ENCODE results near the gene HELZ2. TPM values are rescaled to one million over a fixed set of nuclear protein-coding genes. Genes with fewer than 3 reads are reported as not detected.

Gene HELZ2
- total RNA-seq, 1 donor from 2014 or later = 48.8 TPM

GRCh38 chr20:63570281-63571086 is 3.6 kb downstream of the HELZ2 start:
- no peak overlapping the region for H3K4me3 ChIP-seq (ENCODE audit: low read depth, low read length)
- DNase-seq (ENCODE audit: low read depth) = no peak
- no peak for TF ChIP-seq CTCF (conservative IDR thresholded peaks at IDR 0.05; ENCODE audit: low read depth, low read length)

- no peak overlapping the region for H3K4me3 ChIP-seq (ENCODE audit: low read depth, low read length)
- no peak for TF ChIP-seq CTCF (conservative IDR thresholded peaks at IDR 0.05; ENCODE audit: low read depth, low read length)
- no peak for DNase-seq (ENCODE audit: low read depth)
Measured at GRCh38 chr20:63568986-63569949, 4.8 kb downstream of the HELZ2 start.

GRCh38 chr20:63568170-63568981 is 5.7 kb downstream of the HELZ2 start:
- no peak for TF ChIP-seq CTCF (conservative IDR thresholded peaks at IDR 0.05; ENCODE audit: low read depth, low read length)
- no peak overlapping the region for H3K4me3 ChIP-seq (ENCODE audit: low read depth, low read length)
- no peak for DNase-seq (ENCODE audit: low read depth)

- no peak for TF ChIP-seq CTCF (conservative IDR thresholded peaks at IDR 0.05; ENCODE audit: low read depth, low read length)
- no peak overlapping the region for H3K4me3 ChIP-seq (ENCODE audit: low read depth, low read length)
- DNase-seq (ENCODE audit: low read depth) = no peak
Measured at GRCh38 chr20:63567386-63568169, 6.5 kb downstream of the HELZ2 start.

- no peak for DNase-seq (ENCODE audit: low read depth)
- H3K4me3 ChIP-seq (ENCODE audit: low read depth, low read length) = no peak overlapping the region
Measured at GRCh38 chr20:63567136-63567385, 7.0 kb downstream of the HELZ2 start.

More at GRCh38 chr20:63567136-63567385, 7.0 kb downstream of the HELZ2 start:
- TF ChIP-seq CTCF (conservative IDR thresholded peaks at IDR 0.05; ENCODE audit: low read depth, low read length) = no peak
